NCI-H526 treated with DMSO at 0.1 percent for 48 hours (cell line): ENCODE results near the gene MRPL53.

Experiments
- DNase-seq: peaks from one replicate; lab custom pipeline; 2025; lab: John Stamatoyannopoulos, UW

Gene MRPL53

DNA sequence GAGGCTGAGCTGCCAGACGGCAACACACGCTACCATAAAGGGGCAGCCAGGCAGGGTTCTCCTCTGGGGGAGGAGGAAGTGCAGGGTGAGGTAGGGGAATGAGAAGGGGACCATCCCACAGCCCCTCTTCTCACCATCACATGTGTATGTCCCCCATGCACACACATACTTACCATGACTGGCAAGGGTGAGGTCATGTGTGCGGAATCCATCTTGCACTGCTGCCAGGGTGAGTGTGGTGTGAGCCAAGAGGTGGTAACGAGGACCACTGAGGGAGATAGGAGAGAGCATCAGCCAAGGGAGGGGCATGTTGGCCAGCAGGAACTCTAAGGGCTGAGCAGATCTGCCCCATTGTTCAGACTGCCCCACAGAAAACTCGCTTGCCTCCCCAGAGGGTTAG, 43.8 kb downstream of the MRPL53 start:
- DNase-seq = no peak

DNA sequence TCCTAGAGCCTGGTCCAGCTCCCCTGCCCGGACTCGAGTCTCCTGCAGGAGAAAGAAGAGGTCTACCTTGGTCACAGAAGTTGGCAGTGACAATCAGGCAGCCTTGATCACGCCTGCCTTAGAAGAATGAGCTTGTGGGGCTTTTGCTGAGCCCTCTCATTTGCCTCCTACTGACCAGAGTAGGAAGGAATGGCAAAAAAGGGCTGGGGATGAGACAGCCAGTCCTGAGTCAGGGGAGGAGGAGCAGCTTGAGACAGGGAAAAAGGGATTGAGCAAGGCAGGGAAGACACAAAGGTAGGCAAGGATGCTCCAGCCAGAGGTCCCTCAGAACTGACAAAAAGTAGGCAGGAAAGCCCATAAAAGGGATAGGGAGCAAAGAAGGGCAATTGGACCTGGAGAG, 44.9 kb downstream of the MRPL53 start:
- no peak for DNase-seq

DNA sequence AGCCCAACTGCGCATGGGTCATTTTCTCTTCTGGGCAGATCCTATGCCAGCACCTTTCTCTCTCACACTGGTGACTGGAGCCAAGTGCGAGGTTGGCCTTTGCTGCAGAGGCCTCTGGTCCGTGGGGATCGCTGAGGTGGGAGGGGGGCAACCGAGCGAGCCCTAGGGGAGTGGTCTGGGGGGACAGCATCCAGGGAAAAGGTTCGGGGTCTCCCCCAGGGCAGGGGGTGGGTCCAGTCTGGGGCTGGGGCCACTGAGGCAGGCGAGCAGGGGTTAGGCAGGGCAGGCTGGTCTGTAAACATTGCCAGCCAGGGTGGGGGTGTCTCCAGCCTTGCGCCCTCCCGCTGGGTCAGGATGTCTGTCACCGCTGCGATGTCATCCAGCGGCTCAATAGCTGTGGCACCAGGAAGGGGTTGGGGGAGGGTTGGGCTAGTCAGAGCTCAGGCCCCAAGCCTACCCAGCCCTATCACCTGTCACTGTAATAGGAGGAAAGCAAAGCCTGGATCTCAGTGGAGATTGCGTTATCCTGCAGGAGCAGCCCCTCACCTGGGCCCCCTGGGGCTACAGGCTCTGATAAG, 46.2 kb downstream of the MRPL53 start:
- DNase-seq = no peak

DNA sequence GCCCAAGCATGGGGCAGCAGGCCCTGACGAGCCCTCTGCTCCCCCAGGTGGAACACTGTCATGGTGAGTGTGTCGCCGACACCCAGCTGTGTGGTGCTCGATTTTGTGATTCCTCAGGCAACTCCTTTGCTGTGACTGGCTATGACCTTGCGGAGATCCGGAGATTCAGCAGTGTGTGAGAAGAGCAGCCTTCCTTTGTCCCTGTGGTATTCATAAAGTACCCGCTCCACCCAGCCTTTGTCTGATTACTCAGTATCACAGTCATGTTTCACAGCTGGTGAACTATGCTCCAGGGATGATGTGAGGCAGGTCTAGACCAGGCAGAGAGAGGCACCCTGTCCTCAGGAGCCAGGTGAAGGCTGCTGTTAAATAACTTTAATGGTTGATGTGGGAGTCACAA, 47.0 kb downstream of the MRPL53 start:
- no peak for DNase-seq

DNA sequence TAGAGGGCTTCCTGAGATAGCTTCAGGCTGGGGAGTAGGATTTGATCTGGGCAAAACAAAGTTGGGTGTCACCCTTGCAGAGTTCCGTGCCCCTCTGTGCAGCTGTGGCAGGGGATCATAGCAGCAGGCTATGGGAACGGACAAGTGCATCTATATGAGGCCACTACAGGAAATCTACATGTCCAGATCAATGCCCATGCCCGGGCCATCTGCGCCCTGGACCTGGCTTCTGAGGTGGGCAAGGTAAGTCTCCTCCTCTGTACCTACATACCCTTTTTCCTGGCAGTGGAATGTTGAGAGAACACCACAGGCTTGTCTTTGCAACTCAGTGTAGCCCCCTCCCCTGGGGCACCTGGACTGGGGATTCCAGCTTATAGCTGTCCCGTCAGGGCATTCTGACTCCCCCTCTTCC, 47.5 kb downstream of the MRPL53 start:
- no peak for DNase-seq

DNA sequence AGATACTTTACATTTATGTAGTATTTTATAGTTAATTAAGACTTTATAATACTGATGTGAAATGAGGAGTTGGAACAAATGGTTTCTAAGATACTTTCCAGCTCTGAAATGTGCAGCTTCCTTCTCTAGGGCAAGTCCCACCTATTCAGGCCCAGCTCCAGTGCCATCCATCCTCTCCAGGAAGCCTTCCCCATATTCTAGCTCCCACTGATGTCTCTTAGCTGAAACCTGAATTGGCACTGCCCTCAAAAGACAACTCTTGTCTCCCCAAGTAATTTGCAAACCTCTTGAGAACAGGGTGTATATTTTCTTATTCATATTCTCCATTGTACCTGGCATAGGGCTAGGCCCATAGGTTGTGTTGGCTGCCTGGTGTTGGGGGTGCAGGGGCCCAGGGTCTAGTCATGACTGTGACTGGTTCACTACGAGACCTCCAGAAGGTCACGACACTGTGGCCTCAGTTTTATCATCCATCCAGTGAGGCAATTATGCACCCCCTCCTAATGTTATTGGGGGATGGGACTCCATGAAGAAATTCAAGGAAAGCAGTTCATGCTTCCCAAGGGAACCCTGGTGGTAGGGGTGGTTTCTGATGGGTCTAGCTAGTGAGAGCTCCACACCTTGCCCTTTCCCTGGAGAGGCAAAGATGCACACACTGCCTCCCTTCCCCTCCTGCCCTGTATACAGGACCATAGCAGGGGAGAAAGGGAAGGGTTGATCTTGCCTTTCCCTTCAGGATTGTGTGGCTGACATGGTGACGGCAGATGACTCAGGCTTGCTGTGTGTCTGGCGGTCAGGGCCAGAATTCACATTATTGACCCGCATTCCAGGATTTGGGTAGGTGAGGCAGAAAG, 48.1 kb downstream of the MRPL53 start:
- no peak for DNase-seq

DNA sequence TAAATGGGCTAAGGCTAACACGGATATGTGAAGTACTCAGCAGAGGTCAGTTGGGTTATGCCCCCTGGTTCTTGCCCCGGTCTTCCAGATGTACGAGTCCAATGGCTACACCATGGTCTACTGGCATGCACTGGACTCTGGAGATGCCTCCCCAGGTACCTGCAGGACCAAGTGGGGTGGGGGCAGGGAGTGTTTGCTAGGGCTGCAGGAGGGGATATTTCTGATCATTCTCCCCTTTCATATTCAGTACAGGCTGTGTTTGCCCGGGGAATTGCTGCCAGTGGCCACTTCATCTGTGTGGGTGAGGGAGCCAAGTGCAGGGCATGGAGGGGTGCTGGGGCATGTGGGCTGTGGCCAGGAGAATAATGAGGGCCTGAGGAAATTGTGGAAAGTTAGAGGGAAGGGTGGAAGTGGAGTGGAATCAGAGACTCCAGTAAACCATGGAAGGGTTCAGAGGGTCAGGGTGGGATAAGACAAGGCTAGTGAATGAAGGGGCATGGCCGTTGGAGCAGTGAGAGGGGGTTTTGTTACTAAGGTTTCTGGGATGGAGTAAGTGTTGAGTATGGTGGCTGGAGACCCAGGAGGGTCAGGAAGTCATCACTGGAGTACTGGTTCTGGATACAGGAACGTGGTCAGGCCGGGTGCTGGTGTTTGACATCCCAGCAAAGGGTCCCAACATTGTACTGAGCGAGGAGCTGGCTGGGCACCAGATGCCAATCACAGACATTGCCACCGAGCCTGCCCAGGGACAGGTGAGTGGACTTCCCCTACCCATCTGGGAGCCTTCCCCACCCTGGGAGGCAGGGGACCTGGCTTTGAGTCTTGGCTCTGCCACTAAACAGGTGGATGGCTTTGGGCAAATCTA, 49.0 kb downstream of the MRPL53 start:
- no peak for DNase-seq
